Stimulated activated naive B cell treated with anti-CD40 and anti-IgM and Interleukin-4, amounts not matched to agents 10 μg/mL and 1 μg/mL and 100 μg/mL, for 72 hours (primary cell): ENCODE measurements around the gene MTA1.

Source experiments
- ATAC-seq, 2 donors: fragments of 150-1000 bp; cut with Tn5 transposase; replicated peaks; 2 replicates each; pipeline ENCODE4 v1.10.0; 2021; ENCODE audit warnings: moderate library complexity in 1 of 2
- DNase-seq: peaks from one replicate; pipeline ENCODE4 v3.0.0; 2021
- H3K27ac Mint-ChIP-seq: one replicate; pipeline ENCODE4 v1.8.0; 2022; ENCODE audit warnings: mild to moderate bottlenecking, mixed read lengths
- H3K27me3 Mint-ChIP-seq, 2 donors: one replicate each; pipeline ENCODE4 v1.8.0; 2022; ENCODE audit warnings: mixed read lengths in 2 of 2
- H3K36me3 Mint-ChIP-seq, 2 donors: one replicate each; pipeline ENCODE4 v1.8.0; 2022; ENCODE audit warnings: mixed read lengths in 2 of 2, mild to moderate bottlenecking in 1 of 2
- H3K4me1 Mint-ChIP-seq, 2 donors: one replicate each; pipeline ENCODE4 v1.8.0; 2022; ENCODE audit warnings: mixed read lengths in 2 of 2, mild to moderate bottlenecking in 1 of 2
- H3K4me3 Mint-ChIP-seq, 2 donors: one replicate each; pipeline ENCODE4 v1.8.0; 2022; ENCODE audit warnings: mild to moderate bottlenecking in 2 of 2, mixed read lengths in 2 of 2, moderate library complexity in 1 of 2
- H3K9me3 Mint-ChIP-seq, 2 donors: one replicate each; pipeline ENCODE4 v1.8.0; 2022; ENCODE audit warnings: mixed read lengths in 2 of 2, mild to moderate bottlenecking in 1 of 2

Gene MTA1

GRCh38 chr14:105419195-105420091, at the start of gene MTA1:
MTA1 (plus strand) TSS chr14:105419827; CDS start chr14:105420036, 209 bp downstream.
- Mint-ChIP-seq H3K9me3 (no peaks in the 10 kb centered on the region), H3K36me3 (peaks cover 10 to 19% of the 10 kb centered on the region in 2 donors), H3K4me1 (peaks cover 24 to 43% of the 10 kb centered on the region in 2 donors), H3K27ac (peak within 1 kb of the TSS; percentile 97), H3K4me3 (peak within 1 kb of the TSS; percentile 92 to 95), H3K27me3 (peaks cover 0 to 2% of the 10 kb centered on the region in 2 donors)
- ATAC-seq, result peak; percentile 46 to 60
- DNase-seq, result no peak

DNA sequence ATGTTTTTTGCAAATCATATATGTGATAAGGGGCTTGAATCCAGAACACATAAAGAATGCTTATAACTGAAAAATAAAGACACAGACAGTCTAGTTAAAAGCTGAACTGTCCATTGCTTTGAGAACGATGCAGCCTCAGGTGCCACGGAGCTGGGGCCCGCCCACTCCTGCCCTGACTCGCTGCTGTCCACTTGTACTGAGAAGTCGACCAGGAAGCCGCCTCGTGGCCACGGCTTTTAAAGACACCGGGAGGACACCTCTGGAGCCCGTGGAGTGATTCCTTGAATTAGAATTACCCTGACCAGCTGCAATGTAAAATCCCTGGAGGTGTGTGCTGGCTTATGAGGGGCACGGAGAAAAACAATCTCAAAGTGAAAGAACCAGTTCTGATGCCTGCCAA, 45.2 kb upstream of the MTA1 start:
- H3K4me1 Mint-ChIP-seq, result peaks cover 14 to 18% of the 10 kb centered on the region in 2 donors
- H3K36me3 Mint-ChIP-seq, result peaks cover 8 to 19% of the 10 kb centered on the region in 2 donors
- H3K4me3 Mint-ChIP-seq, result no peak overlapping the region
- DNase-seq, result no peak
- no peak overlapping the region for H3K27ac Mint-ChIP-seq
- H3K27me3 Mint-ChIP-seq, result no peaks in the 10 kb centered on the region
- ATAC-seq, result no peak
- H3K9me3 Mint-ChIP-seq, result peaks cover 4 to 7% of the 10 kb centered on the region in 2 donors

GRCh38 chr14:105375635-105376057, 44.0 kb upstream of the MTA1 start:
- no peak overlapping the region for H3K27ac Mint-ChIP-seq
- no peak overlapping the region for H3K4me3 Mint-ChIP-seq
- peaks cover 4 to 7% of the 10 kb centered on the region in 2 donors for H3K9me3 Mint-ChIP-seq
- no peaks in the 10 kb centered on the region for H3K27me3 Mint-ChIP-seq
- DNase-seq, result peak; percentile 51
- peak; percentile 82 to 87 for ATAC-seq
- H3K36me3 Mint-ChIP-seq, result peaks cover 12 to 18% of the 10 kb centered on the region in 2 donors
- H3K4me1 Mint-ChIP-seq, result peaks cover 14 to 17% of the 10 kb centered on the region in 2 donors

GRCh38 chr14:105376521-105377440, 42.8 kb upstream of the MTA1 start:
- Mint-ChIP-seq H3K4me1 (peaks cover 10 to 11% of the 10 kb centered on the region in 2 donors), H3K27ac (no peak overlapping the region), H3K27me3 (no peaks in the 10 kb centered on the region), H3K9me3 (peaks cover 4 to 7% of the 10 kb centered on the region in 2 donors), H3K36me3 (peaks cover 9 to 12% of the 10 kb centered on the region in 2 donors), H3K4me3 (no peak overlapping the region)
- ATAC-seq, result no peak
- DNase-seq, result no peak

- DNase-seq (no peak), ATAC-seq (no peak)
- Mint-ChIP-seq H3K27me3 (no peaks in the 10 kb centered on the region), H3K36me3 (peaks cover 8 to 14% of the 10 kb centered on the region in 2 donors), H3K4me3 (no peak overlapping the region), H3K27ac (no peak overlapping the region), H3K4me1 (peaks cover 10 to 11% of the 10 kb centered on the region in 2 donors), H3K9me3 (peaks cover 4 to 7% of the 10 kb centered on the region in 2 donors)
Observed at GRCh38 chr14:105377555-105378182, 42.0 kb upstream of the MTA1 start.

DNA sequence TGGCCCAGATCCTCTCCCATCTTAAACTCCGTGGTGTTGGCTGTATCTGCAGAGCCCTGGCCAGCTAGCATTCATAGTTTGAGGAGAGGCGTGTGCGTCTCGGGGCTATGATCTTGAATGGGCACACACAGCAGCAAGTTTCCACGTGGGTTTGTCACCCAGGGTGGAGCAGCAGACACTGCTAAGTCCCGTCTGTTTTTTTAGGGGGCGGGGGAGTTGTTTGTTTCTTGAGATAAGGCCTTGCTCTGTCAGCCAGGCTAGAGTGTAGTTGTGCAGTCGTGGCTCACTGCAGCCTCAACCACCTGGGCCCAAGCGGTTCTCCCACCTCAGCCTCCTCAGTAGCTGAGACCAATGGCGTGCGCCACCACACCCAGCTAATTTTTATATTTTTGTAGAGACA, 41.4 kb upstream of the MTA1 start:
- Mint-ChIP-seq H3K9me3 (peaks cover 4 to 7% of the 10 kb centered on the region in 2 donors), H3K36me3 (peaks cover 13 to 19% of the 10 kb centered on the region in 2 donors), H3K27ac (no peak overlapping the region), H3K27me3 (no peaks in the 10 kb centered on the region), H3K4me3 (no peak overlapping the region), H3K4me1 (peaks cover 10 to 11% of the 10 kb centered on the region in 2 donors)
- DNase-seq (no peak), ATAC-seq (no peak)

DNA sequence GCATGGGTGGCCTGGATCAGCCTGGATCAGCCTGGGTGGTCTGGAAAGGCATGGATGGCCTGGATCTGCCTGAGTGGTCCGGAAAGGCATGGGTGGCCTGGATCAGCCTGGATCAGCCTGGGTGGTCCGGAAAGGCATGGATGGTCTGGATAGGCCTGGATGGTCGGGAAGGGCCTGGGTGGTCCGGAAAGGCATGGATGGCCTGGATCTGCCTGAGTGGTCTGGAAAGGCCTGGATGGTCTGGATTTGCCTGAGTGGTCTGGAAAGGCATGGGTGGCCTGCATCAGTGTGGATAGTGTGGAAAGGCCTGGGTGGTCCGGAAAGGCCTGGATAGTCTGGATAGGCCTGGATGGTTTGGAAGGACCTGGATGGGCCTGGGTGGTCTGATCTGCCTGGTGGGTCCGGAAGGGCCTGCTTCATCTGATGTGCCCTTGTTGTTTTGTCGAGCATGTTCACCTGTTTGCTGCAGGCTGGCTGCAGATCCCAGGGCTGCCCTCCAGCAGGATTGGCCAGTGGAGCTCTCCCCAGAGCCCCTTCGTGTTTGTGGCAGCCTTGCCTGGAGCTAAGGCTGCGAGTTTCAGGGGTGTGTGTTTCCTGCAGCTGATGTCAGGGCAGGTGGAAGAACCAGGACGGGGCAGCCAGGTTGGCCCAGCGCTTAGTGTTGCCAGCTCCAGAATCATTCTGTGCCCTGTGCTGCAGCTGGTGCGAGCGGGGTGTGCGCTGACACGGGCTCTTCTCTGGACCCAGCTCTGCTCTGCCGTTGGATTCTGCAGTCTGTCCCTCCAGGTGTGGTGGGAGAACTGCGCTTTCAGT, 40.5 kb upstream of the MTA1 start:
- no peak for DNase-seq
- Mint-ChIP-seq H3K27me3 (no peaks in the 10 kb centered on the region), H3K4me1 (peaks cover 10 to 11% of the 10 kb centered on the region in 2 donors), H3K36me3 (peaks cover 19 to 24% of the 10 kb centered on the region in 2 donors), H3K9me3 (peaks cover 4 to 7% of the 10 kb centered on the region in 2 donors), H3K27ac (no peak overlapping the region), H3K4me3 (no peak overlapping the region)
- no peak for ATAC-seq

- no peak for DNase-seq
- no peak for ATAC-seq
- no peak overlapping the region for H3K27ac Mint-ChIP-seq
- H3K4me1 Mint-ChIP-seq, result peaks cover 10 to 11% of the 10 kb centered on the region in 2 donors
- H3K36me3 Mint-ChIP-seq, result peaks cover 20 to 24% of the 10 kb centered on the region in 2 donors
- no peak overlapping the region for H3K4me3 Mint-ChIP-seq
- peaks cover 4 to 7% of the 10 kb centered on the region in 2 donors for H3K9me3 Mint-ChIP-seq
- H3K27me3 Mint-ChIP-seq, result no peaks in the 10 kb centered on the region
Observed at GRCh38 chr14:105379946-105380345, 39.7 kb upstream of the MTA1 start.

DNA sequence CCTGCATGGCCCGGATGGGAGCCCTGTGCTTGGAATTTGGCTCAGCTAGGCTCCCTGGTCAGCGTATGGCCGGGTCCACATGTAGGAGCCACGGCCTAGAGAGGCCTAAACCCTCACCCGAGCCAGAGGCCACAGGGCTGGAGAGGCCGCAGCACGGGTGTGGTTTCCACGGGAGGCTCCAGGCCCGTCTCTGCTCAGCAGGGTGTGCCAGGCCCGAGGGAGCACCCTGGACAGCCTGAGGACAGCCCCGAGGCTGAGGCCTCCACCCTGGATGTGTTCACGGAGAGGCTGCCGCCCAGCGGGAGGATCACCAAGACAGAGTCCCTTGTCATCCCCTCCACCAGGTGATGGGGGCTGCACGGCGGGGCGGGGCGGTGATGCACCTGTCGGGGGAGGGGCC, 38.9 kb upstream of the MTA1 start:
- H3K4me3 Mint-ChIP-seq, result no peak overlapping the region
- H3K4me1 Mint-ChIP-seq, result peaks cover 6 to 7% of the 10 kb centered on the region in 2 donors
- peaks cover 20 to 23% of the 10 kb centered on the region in 2 donors for H3K36me3 Mint-ChIP-seq
- no peaks in the 10 kb centered on the region for H3K27me3 Mint-ChIP-seq
- peaks cover under 1 to 4% of the 10 kb centered on the region in 2 donors for H3K9me3 Mint-ChIP-seq
- H3K27ac Mint-ChIP-seq, result no peak overlapping the region
- ATAC-seq, result no peak
- no peak for DNase-seq

GRCh38 chr14:105381446-105382342, 37.9 kb upstream of the MTA1 start:
- no peaks in the 10 kb centered on the region for H3K27me3 Mint-ChIP-seq
- H3K36me3 Mint-ChIP-seq, result peaks cover 15 to 23% of the 10 kb centered on the region in 2 donors

DNA sequence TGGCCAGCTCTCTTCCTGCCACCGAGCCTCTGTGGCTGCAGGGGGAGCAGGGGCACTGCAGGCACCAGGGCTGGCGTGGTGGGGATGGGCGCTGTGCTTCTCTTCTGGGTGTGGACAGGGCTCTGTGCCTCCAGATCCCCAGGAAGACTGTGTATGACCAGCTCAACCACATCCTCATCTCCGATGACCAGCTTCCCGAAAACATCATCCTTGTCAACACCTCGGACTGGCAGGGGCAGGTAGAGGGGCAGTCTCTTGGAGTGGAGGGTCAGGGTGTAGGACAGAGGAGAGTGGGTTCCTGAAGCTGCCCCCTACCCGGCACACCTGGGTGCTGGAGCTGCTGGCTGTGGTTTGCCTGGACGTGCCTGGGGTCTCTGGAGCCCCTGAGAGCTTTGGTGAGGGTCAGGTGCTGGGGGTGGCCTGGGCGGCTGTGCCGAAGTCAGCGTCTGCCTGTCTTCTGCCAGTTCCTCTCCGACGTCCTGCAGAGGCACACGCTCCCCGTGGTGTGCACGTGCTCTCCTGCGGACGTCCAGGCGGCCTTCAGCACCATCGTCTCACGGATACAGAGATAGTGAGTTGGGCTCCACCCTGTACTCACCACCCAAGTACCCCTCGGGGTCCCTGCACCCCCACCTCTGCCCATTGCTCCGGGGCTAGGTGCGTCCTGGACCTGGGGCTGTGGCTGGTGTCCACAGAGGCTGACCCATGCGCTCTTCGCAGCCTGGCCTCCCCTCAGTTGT, 37.1 kb upstream of the MTA1 start:
- no peak overlapping the region for H3K27ac Mint-ChIP-seq
- H3K4me1 Mint-ChIP-seq, result no peaks in the 10 kb centered on the region
- no peaks in the 10 kb centered on the region for H3K9me3 Mint-ChIP-seq
- DNase-seq (no peak), ATAC-seq (no peak)
- peaks cover 19 to 23% of the 10 kb centered on the region in 2 donors for H3K36me3 Mint-ChIP-seq
- H3K27me3 Mint-ChIP-seq, result no peaks in the 10 kb centered on the region
- no peak overlapping the region for H3K4me3 Mint-ChIP-seq

More at GRCh38 chr14:105381446-105382342, 37.9 kb upstream of the MTA1 start:
- H3K27ac Mint-ChIP-seq, result no peak overlapping the region
- DNase-seq (no peak), ATAC-seq (no peak)
- no peak overlapping the region for H3K4me3 Mint-ChIP-seq
- no peaks in the 10 kb centered on the region for H3K9me3 Mint-ChIP-seq
- no peaks in the 10 kb centered on the region for H3K4me1 Mint-ChIP-seq
